Motor neuron (in vitro differentiated cells): ENCODE measurements around the gene AKR1C1. TPM values are rescaled to one million over a fixed set of nuclear protein-coding genes. Genes with fewer than 3 reads are reported as not detected.
"Not testable (repeated sequence)": the region's sequence is repeated elsewhere in the genome, so short reads cannot be mapped to it uniquely, and the experiment has no call there.

Experiments used
- ATAC-seq, 8 experiments: fragments of 200-7000 bp; cut with Tn5 transposase; replicated peaks in 6 of 8; 2 replicates each; pipeline ENCODE4 v1.8.0; 2021; ENCODE audit warnings: mild to moderate bottlenecking in 8 of 8, moderate library complexity in 8 of 8
- H3K27ac ChIP-seq, 2 donors: fragments of 250-450 bp; sonication (Bioruptor Pico); 2 replicates each; pipeline ENCODE4 v1.9.0; 2021; ENCODE audit warnings: antibody characterized with exemption in 2 of 2, mild to moderate bottlenecking in 2 of 2, moderate library complexity in 1 of 2
- H3K4me1 ChIP-seq, 2 donors: fragments of 250-450 bp; sonication (Bioruptor Pico); replicated peaks in 1 of 2; 2 replicates each; pipeline ENCODE4 v1.6.1; 2021; ENCODE audit warnings: antibody characterized with exemption in 2 of 2, mild to moderate bottlenecking in 2 of 2, moderate library complexity in 1 of 2
- H3K4me3 ChIP-seq, 5 donors: fragments of 250-450 bp; sonication (Bioruptor Pico); 2 replicates each; pipeline ENCODE4 v1.9.0; 2021; ENCODE audit warnings: antibody characterized with exemption in 5 of 5, mild to moderate bottlenecking in 5 of 5, moderate library complexity in 4 of 5
- WGBS, 10 experiments: fragments of 450-650 bp; shearing (Covaris generic); methylation state at CpG; one replicate each; pipeline ENCODE4 v1.0.0; 2022; 5-methylcytosine and 5-hydroxymethylcytosine counted together
- in situ Hi-C, 9 experiments: fragments of 400-800 bp; cut with MboI; loops; one replicate each; pipeline ENCODE4 v1.15.0; 2021; ENCODE audit warnings: low sequenced_read_pairs in 9 of 9, low pct_unique_long_range_greater_than_20kb in 2 of 9; ENCODE audit not compliant: unreplicated experiment in 9 of 9
- total RNA-seq, 8 experiments: library from RNA; unstranded; fragments of 300-600 nt; gene quantifications; 2 replicates each; pipeline versions ENCODE4 v1.2.3 to v1.2.4, GENCODE V29; 2022

Gene AKR1C1
- total RNA-seq, 8 experiments from 2014 or later = 3.2 to 131 (median 26.1) TPM

- in situ Hi-C loops, H3K27ac ChIP-seq, H3K4me3 ChIP-seq: not testable (repeated sequence)
- H3K4me1 ChIP-seq = peaks cover 4 to 19% of the 10 kb centered on the region in 2 donors
- 80 to 100% (median 100%) methylated on average over 1 to 2 of the region's 3 CpGs; no CpG with 5 or more reads in 6 of the 10 experiments for WGBS, 10 experiments
- peak; percentile 44 to 83 (median 62) for ATAC-seq
Measured at GRCh38 chr10:5018671-5019277, 55.6 kb downstream of the AKR1C1 start.

GRCh38 chr10:5019770-5020612, 56.8 kb downstream of the AKR1C1 start:
- H3K4me1 ChIP-seq = peaks cover 4 to 19% of the 10 kb centered on the region in 2 donors
- H3K27ac ChIP-seq, in situ Hi-C loops, H3K4me3 ChIP-seq: not testable (repeated sequence)
- 44 to 95% (median 86%) methylated on average over 1 to 6 of the region's 6 CpGs; no CpG with 5 or more reads in 1 of the 10 experiments for WGBS, 10 experiments
- peak in 2 of 8 experiments; percentile 54 to 60 for ATAC-seq

- H3K27ac ChIP-seq = not testable (repeated sequence)
- WGBS, 10 experiments = 0 to 100% (median 41%) methylated on average over 1 to 2 of the region's 10 CpGs; no CpG with 5 or more reads in 3 of the 10 experiments
- ATAC-seq = peak in 3 of 8 experiments; percentile 55 to 74 (median 69)
Measured at GRCh38 chr10:5021624-5022290, 58.5 kb downstream of the AKR1C1 start.

GRCh38 chr10:5023177-5023805, 60.1 kb downstream of the AKR1C1 start:
- Histone ChIP-seq H3K4me3 (no peak overlapping the region), H3K27ac (no peak overlapping the region), H3K4me1 (peaks cover 0 to 11% of the 10 kb centered on the region in 2 donors)
- in situ Hi-C loops = no loop called here
- no peak for ATAC-seq
- WGBS, 10 experiments = 46 to 100% (median 58%) methylated on average over 2 to 4 of the region's 4 CpGs; no CpG with 5 or more reads in 5 of the 10 experiments

More at GRCh38 chr10:5021624-5022290, 58.5 kb downstream of the AKR1C1 start:
- H3K4me1 ChIP-seq = peaks cover 4 to 19% of the 10 kb centered on the region in 2 donors
- H3K4me3 ChIP-seq, in situ Hi-C loops: not testable (repeated sequence)

GRCh38 chr10:5025461-5025881, 62.3 kb downstream of the AKR1C1 start:
- peak in 1 of 8 experiments; percentile 37 for ATAC-seq
- in situ Hi-C loops, H3K4me1 ChIP-seq, H3K4me3 ChIP-seq, H3K27ac ChIP-seq: not testable (repeated sequence)

GRCh38 chr10:5030989-5031388, 67.8 kb downstream of the AKR1C1 start:
- H3K4me1 ChIP-seq = no peaks in the 10 kb centered on the region
- in situ Hi-C loops = no loop called here
- no peak for ATAC-seq
- H3K4me3 ChIP-seq = no peak overlapping the region
- 57 to 100% (median 90%) methylated on average over 1 of the region's 1 CpG; no CpG with 5 or more reads in 1 of the 10 experiments for WGBS, 10 experiments
- no peak overlapping the region for H3K27ac ChIP-seq

GRCh38 chr10:5031588-5031987, 68.4 kb downstream of the AKR1C1 start:
- H3K4me1 ChIP-seq, in situ Hi-C loops, H3K27ac ChIP-seq, ATAC-seq, H3K4me3 ChIP-seq: not testable (repeated sequence)
- WGBS, 10 experiments = 33 to 86% (median 73%) methylated on average over 1 to 3 of the region's 4 CpGs; no CpG with 5 or more reads in 4 of the 10 experiments

GRCh38 chr10:5032444-5032843, 69.2 kb downstream of the AKR1C1 start:
- ATAC-seq, in situ Hi-C loops, H3K4me3 ChIP-seq, H3K27ac ChIP-seq, H3K4me1 ChIP-seq: not testable (repeated sequence)
- no CpG with 5 or more reads among the region's 22 CpGs for WGBS, 10 experiments

Other genes with a start within 250 kb of the AKR1C1 start
- gene AKR1E2, start 137.2 kb upstream of the AKR1C1 start, total RNA-seq = 10 to 100 TPM in 2 of 8 experiments, 1 to 10 TPM in 6; 3.0 to 19.0 (median 5.1) TPM
- gene AKR1C2, start 40.4 kb downstream of the AKR1C1 start, total RNA-seq = 10 to 100 TPM in 6 of 8 experiments, 1 to 10 TPM in 2; 2.5 to 62.5 (median 40.5) TPM
- 10 to 100 TPM in 3 of 8 experiments, 1 to 10 TPM in 1, under 1 TPM in 3, not detected in 1; 0.54 to 76.4 (median 1.6) TPM for gene AKR1C3, start 131.0 kb downstream of the AKR1C1 start, total RNA-seq
- under 1 TPM in 3 of 8 experiments, not detected in 5; 0.09 to 0.92 (median 0.14) TPM for gene AKR1C8, start 221.7 kb downstream of the AKR1C1 start, total RNA-seq
- 1 to 10 TPM in 1 of 8 experiments, under 1 TPM in 1, not detected in 6; 0.40 to 3.5 TPM for gene AKR1C4, start 233.4 kb downstream of the AKR1C1 start, total RNA-seq